D721Med (cell line): ENCODE data around the gene PROZ.

Source experiments
- DNase-seq: peaks from one replicate; pipeline ENCODE4 v3.0.0; 2011; ENCODE audit warnings: low spot score; ENCODE audit not compliant: insufficient read length
- FAIRE-seq: peaks from 2 replicates; lab custom pipeline; 2011; peaks lifted over from hg19 to GRCh38; lab: Jason Lieb, UNC
- TF ChIP-seq, protein P1 (sequence below): IDR thresholded peaks from 2 replicates; pipeline ENCODE4 v1.5.1; 2012; ENCODE audit warnings: mild to moderate bottlenecking, control low read depth; ENCODE audit not compliant: insufficient read depth; ENCODE audit errors: missing control alignments

The PROZ gene

DNA sequence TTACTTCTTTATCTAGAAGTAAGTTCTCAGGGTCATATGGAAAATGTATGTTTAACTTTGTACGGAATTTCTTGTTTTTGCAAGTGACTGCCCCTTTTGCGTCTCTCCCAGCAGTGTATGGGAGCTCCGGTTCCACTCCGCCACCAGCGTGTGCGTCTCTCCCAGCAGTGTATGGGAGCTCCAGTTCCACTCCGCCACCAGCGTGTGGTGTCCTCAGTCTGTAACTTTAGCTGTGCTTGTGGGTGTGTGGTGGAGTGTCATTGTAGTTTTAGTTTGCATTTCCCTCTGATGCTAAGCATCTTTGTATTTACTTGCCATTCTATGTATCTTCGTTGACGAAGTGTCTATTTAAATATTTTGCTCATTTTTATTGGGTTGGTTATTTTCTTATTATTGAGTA is 53.3 kb downstream of the PROZ start:
- DNase-seq: no peak
- TF ChIP-seq, protein P1, sequence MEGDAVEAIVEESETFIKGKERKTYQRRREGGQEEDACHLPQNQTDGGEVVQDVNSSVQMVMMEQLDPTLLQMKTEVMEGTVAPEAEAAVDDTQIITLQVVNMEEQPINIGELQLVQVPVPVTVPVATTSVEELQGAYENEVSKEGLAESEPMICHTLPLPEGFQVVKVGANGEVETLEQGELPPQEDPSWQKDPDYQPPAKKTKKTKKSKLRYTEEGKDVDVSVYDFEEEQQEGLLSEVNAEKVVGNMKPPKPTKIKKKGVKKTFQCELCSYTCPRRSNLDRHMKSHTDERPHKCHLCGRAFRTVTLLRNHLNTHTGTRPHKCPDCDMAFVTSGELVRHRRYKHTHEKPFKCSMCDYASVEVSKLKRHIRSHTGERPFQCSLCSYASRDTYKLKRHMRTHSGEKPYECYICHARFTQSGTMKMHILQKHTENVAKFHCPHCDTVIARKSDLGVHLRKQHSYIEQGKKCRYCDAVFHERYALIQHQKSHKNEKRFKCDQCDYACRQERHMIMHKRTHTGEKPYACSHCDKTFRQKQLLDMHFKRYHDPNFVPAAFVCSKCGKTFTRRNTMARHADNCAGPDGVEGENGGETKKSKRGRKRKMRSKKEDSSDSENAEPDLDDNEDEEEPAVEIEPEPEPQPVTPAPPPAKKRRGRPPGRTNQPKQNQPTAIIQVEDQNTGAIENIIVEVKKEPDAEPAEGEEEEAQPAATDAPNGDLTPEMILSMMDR: no peak
- no peak for FAIRE-seq

DNA sequence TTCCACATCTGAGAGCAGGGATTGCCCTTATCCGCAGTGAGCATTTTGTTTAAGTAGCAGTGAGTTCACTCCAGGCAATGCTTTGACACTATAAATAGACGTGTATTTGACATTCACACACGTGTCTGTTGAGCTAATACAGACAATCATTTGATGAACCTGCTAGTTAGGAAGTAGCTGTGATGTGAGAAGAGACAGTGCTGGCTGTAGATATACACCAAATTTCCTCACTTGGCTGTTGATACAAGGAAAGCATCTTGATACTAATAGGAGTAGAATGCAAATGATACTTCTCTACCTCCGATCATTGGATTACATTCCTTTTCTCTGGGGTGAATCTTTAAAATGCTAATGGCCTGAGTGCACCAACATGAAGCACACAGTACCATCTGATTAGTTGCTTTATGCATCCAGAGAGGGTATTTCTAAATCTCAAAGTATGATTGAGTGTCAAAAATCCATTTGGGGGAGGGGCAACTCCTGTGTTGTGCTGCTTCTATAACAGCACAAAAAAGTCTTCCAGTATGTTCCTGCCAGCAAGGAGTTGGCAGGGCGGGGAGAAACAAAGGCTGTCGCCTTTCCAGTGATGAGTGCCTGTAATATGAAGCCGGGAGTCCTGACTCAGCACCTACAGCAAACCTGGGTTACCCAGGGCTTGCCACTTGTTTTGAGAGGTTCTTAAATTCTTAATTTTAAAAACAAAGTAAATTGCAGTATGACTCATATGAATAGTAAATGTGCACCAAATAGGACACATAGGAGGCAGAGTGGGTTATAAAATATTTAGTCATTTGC is 58.0 kb downstream of the PROZ start:
- no peak for FAIRE-seq
- TF ChIP-seq, protein P1: no peak
- no peak for DNase-seq

GRCh38 chr13:113218586-113218985 is 60.1 kb downstream of the PROZ start:
- no peak for DNase-seq
- TF ChIP-seq, protein P1: no peak
- FAIRE-seq: no peak

DNA sequence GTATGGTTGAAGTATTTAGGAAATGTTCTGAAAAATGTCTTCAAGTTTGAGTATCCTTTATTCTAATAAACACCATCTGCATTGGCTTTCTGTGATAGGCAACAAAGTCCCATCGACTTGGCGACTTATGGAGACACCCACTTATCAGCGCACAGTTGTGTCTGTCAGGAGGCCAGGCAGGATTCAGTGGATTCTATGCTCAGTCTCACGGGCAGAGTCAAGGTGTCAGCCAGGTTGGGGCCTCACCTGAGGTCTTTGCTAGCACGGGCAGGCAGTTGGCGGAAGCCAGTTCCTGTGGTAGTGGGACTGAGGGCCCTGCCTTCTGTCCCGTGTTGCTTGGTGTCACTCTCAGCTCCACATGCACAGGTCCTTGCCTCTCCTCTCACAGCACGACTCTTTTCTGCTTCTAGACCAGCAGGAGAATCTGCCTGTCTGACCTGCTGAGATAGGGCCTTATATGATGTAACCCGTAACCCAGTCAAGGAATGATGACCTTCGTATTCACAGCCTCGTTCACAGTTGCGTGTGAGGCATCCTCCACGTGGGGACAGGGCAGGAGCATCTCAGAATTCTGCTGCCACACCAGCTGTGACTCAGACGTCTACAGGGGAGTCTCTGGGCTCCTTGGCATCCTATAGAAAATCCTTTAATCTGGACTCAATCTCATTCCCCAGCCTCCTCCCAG is 61.0 kb downstream of the PROZ start:
- no peak for DNase-seq
- TF ChIP-seq, protein P1: no peak

GRCh38 chr13:113220141-113220598 is 61.7 kb downstream of the PROZ start:
- no peak for FAIRE-seq
- DNase-seq: no peak
- TF ChIP-seq, protein P1: no peak

More for the DNA sequence above, 61.0 kb downstream of the PROZ start:
- FAIRE-seq: no peak

DNA sequence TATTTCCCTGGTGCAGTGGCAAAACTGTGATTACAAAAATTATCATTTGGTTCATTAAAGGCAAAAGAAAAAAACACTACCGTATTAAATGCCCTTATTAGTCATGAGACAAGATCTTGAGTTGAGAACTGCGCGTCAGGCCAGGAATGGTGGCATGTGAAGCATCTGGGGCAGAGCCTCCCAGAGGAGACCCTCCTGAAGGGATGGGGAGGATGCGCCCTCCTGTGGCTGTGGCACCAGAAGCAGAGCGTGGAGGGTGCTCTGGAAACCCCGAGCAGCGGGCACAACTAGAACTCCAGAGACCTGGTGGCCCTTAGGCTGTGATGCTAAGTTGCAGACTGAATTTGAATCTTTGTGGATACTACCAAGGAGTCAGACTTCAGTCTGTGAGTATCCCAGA is 62.4 kb downstream of the PROZ start:
- FAIRE-seq: no peak
- no peak for DNase-seq
- TF ChIP-seq, protein P1: no peak
